Glutamatergic neuron (in vitro differentiated cells): Measurements from ENCODE around the gene PTPN23. TPM values are rescaled to one million over a fixed set of nuclear protein-coding genes. Genes with fewer than 3 reads are reported as not detected.

Source experiments
- DNase-seq: peaks from one replicate; pipeline ENCODE4 v3.0.0; 2022
- H3K27ac Mint-ChIP-seq: one replicate; pipeline ENCODE4 v1.8.0; 2020; ENCODE audit warnings: mild to moderate bottlenecking, mixed read lengths, inconsistent platforms; ENCODE audit not compliant: unreplicated experiment
- H3K27me3 Mint-ChIP-seq: one replicate; pipeline ENCODE4 v1.8.0; 2020; ENCODE audit warnings: mild to moderate bottlenecking, moderate library complexity, mixed read lengths, inconsistent platforms; ENCODE audit not compliant: unreplicated experiment
- H3K36me3 Mint-ChIP-seq: one replicate; pipeline ENCODE4 v1.8.0; 2020; ENCODE audit warnings: mild to moderate bottlenecking, mixed read lengths, inconsistent platforms; ENCODE audit not compliant: unreplicated experiment
- H3K4me1 Mint-ChIP-seq: one replicate; pipeline ENCODE4 v1.8.0; 2020; ENCODE audit warnings: mild to moderate bottlenecking, low read depth, mixed read lengths, inconsistent platforms; ENCODE audit not compliant: unreplicated experiment
- H3K4me3 Mint-ChIP-seq: one replicate; pipeline ENCODE4 v1.8.0; 2020; ENCODE audit warnings: mild to moderate bottlenecking, mixed read lengths, inconsistent platforms; ENCODE audit not compliant: unreplicated experiment
- H3K9me3 Mint-ChIP-seq: one replicate; pipeline ENCODE4 v1.8.0; 2020; ENCODE audit warnings: mild to moderate bottlenecking, moderate library complexity, mixed read lengths, inconsistent platforms; ENCODE audit not compliant: unreplicated experiment
- total RNA-seq: library from RNA; stranded (reverse); fragmentation: NEBNext Ultra II Directional; extraction: Animal tissue kit (Norgen Biotek cat#: 25700); gene quantifications from one replicate; pipeline ENCODE4 v1.2.1, GENCODE V29; 2021; ENCODE audit not compliant: unreplicated experiment
- TF ChIP-seq, protein P1 (sequence below): fragments of 200-600 bp; sonication (generic); IDR thresholded peaks from one replicate; pipeline ENCODE4 v1.5.0; 2021; ENCODE audit not compliant: partially characterized antibody, unreplicated experiment

Gene PTPN23
- total RNA-seq, 1 donor from 2014 or later: 71.0 TPM

DNA sequence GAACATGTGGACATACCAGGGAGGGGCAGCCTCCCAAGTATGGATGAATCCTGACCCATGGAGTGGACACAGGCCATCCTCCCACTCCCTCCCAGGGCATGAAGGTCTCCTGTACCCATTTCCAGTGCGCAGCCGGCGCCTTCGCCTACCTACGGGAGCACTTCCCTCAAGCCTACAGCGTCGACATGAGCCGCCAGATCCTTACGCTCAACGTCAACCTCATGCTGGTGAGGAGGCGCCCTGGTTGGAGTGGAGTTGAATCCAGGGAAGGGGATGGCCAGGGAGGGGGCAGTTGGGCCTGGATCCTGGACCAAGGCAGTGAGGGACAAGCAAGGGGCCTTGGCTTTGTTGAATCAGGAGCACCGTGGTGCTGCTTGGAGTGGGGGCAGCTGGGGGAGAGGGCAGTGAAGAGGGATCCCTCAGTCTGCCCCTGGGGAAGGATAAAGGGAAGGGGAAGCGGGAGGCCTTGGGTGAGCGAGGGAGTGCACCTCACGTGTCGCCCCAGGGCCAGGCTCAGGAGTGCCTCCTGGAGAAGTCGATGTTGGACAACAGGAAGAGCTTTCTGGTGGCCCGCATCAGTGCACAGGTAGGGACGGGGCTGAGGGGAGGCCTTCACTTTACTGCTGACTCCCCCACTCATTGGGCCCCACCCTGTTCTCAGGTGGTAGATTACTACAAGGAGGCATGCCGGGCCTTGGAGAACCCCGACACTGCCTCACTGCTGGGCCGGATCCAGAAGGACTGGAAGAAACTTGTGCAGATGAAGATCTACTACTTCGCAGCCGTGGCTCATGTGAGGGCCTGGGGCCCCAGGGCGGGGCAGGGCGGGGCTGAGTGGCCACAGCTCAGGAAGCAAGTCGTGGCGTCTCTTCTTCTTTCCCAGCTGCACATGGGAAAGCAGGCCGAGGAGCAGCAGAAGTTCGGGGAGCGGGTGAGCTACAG, 25.3 kb downstream of the PTPN23 start:
- DNase-seq: no peak
- H3K9me3 Mint-ChIP-seq: peaks cover 1% of the 10 kb centered on the region
- H3K4me1 Mint-ChIP-seq: peaks cover 8% of the 10 kb centered on the region
- TF ChIP-seq, protein P1, sequence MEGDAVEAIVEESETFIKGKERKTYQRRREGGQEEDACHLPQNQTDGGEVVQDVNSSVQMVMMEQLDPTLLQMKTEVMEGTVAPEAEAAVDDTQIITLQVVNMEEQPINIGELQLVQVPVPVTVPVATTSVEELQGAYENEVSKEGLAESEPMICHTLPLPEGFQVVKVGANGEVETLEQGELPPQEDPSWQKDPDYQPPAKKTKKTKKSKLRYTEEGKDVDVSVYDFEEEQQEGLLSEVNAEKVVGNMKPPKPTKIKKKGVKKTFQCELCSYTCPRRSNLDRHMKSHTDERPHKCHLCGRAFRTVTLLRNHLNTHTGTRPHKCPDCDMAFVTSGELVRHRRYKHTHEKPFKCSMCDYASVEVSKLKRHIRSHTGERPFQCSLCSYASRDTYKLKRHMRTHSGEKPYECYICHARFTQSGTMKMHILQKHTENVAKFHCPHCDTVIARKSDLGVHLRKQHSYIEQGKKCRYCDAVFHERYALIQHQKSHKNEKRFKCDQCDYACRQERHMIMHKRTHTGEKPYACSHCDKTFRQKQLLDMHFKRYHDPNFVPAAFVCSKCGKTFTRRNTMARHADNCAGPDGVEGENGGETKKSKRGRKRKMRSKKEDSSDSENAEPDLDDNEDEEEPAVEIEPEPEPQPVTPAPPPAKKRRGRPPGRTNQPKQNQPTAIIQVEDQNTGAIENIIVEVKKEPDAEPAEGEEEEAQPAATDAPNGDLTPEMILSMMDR: no peak
- no peak overlapping the region for H3K4me3 Mint-ChIP-seq
- peaks cover 2% of the 10 kb centered on the region for H3K27me3 Mint-ChIP-seq
- H3K36me3 Mint-ChIP-seq: no peaks in the 10 kb centered on the region
- H3K27ac Mint-ChIP-seq: no peak overlapping the region

DNA sequence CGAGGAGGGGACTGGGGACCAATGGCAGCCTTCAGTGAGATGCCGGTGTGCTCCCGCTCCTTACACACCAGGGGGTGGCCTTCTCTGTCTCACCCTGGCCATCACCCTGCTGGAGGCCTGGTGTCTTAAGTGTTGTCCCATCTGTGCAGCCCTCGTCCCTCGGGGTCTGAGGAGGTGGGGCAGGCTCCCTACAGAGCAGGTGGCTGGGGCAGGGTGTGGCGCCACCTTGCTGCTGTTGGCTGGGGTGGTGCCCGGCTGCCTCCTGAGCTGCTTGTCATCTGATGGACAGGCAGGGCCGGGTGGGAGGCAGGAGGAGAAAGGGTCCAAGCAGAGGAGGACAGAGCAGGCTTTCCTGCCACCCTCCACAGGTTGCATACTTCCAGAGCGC, 25.9 kb downstream of the PTPN23 start:
- H3K27ac Mint-ChIP-seq: no peak overlapping the region
- no peak for DNase-seq
- no peak overlapping the region for H3K4me3 Mint-ChIP-seq

DNA sequence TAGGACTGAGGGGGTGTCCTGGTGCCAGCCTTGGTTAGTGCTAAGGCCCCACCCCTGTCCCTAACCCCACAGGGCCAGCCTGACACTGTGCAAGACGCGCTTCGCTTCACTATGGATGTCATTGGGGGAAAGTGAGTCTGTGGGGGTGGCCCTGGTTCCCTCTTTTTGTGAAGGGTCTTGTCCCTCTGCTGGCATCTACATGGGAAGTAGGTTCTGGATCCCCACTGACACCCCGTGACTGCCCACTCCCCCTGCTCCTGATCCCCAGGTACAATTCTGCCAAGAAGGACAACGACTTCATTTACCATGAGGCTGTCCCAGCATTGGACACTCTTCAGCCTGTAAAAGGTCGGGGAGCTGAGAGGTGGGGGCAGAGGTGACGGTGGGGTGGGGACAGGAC, 26.4 kb downstream of the PTPN23 start:
- peaks cover 1% of the 10 kb centered on the region for H3K9me3 Mint-ChIP-seq
- TF ChIP-seq, protein P1: no peak
- no peak overlapping the region for H3K27ac Mint-ChIP-seq
- no peak for DNase-seq
- no peaks in the 10 kb centered on the region for H3K36me3 Mint-ChIP-seq
- H3K4me3 Mint-ChIP-seq: no peak overlapping the region
- peaks cover 4% of the 10 kb centered on the region for H3K27me3 Mint-ChIP-seq
- no peaks in the 10 kb centered on the region for H3K4me1 Mint-ChIP-seq

More for the DNA sequence above, 25.9 kb downstream of the PTPN23 start:
- H3K27me3 Mint-ChIP-seq: peaks cover 4% of the 10 kb centered on the region
- H3K36me3 Mint-ChIP-seq: no peaks in the 10 kb centered on the region
- H3K9me3 Mint-ChIP-seq: peaks cover 1% of the 10 kb centered on the region
- TF ChIP-seq, protein P1: no peak
- peaks cover 1% of the 10 kb centered on the region for H3K4me1 Mint-ChIP-seq

DNA sequence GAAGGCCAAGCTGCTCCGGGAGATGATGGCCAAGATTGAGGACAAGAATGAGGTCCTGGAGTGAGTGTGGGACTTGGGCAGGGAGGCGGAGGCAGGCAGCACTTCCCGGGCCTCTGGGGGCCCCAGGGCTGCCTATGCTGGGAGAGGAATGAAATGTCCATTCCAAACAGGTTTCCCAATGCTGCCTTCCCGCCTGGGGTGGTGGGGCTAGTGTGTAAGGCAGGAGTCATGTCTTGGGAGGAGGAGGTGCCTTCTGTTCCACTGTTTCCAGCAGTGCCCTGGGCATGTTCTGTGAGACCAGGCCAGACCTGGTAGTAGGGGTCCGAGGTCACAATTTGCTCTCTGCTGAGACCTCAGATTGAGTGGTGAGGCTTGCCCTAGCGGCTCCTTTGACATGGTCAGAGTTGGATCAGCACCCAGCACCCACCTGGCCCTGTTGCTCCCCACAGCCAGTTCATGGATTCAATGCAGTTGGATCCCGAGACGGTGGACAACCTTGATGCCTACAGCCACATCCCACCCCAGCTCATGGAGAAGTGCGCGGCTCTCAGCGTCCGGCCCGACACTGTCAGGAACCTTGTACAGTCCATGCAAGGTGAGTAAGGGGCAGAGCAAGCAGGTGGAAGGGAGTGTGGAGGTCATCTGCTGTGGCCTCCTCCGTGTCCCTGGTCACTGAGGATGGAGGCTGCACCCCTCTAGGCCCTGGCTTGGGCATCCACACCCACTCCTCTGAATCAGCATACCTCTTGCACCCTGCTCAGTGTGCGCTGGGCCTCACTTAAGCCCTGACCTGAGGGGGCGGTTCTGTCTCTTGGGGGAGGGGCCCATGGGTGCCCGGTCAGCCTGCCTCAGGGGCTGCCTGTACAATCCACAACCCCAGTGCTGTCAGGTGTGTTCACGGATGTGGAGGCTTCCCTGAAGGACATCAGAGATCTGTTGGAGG, 27.3 kb downstream of the PTPN23 start:
- H3K4me1 Mint-ChIP-seq: no peaks in the 10 kb centered on the region
- H3K4me3 Mint-ChIP-seq: no peak overlapping the region
- H3K36me3 Mint-ChIP-seq: no peaks in the 10 kb centered on the region
- TF ChIP-seq, protein P1: no peak
- peaks cover 4% of the 10 kb centered on the region for H3K9me3 Mint-ChIP-seq
- H3K27ac Mint-ChIP-seq: no peak overlapping the region
- peaks cover 7% of the 10 kb centered on the region for H3K27me3 Mint-ChIP-seq
- DNase-seq: no peak
